Endothelial cell of umbilical vein (primary cell): ENCODE measurements around the gene DUX4.
"Not testable (repeated sequence)": the region's sequence is repeated elsewhere in the genome, so short reads cannot be mapped to it uniquely, and the experiment has no call there.

Experiments used
- EZH2 ChIP-seq: IDR thresholded peaks from 2 replicates; pipeline ENCODE4 v1.6.1; 2012; ENCODE audit warnings: borderline replicate concordance, low read depth, mild to moderate bottlenecking, moderate library complexity, low read length, inconsistent platforms; ENCODE audit not compliant: severe bottlenecking
- FOS ChIP-seq: IDR thresholded peaks from 2 replicates; pipeline ENCODE4 v1.6.1; 2011; ENCODE audit warnings: mild to moderate bottlenecking, low read length, moderate library complexity, borderline replicate concordance; ENCODE audit not compliant: insufficient read depth
- JUN ChIP-seq: IDR thresholded peaks from 2 replicates; pipeline ENCODE4 v1.6.1; 2011; ENCODE audit warnings: borderline replicate concordance, low read depth; ENCODE audit not compliant: insufficient read length, insufficient read depth
- MYC ChIP-seq: IDR thresholded peaks from one replicate; pipeline ENCODE4 v1.6.1; 2011; ENCODE audit warnings: mild to moderate bottlenecking, low read depth, low read length
- POLR2A ChIP-seq: IDR thresholded peaks from 2 replicates; pipeline ENCODE4 v1.6.1; 2012; ENCODE audit warnings: low read depth, mild to moderate bottlenecking, control low read depth, low read length
- POLR2AphosphoS5 ChIP-seq: IDR thresholded peaks from 2 replicates; pipeline ENCODE4 v1.6.1; 2012; ENCODE audit warnings: low read depth, mild to moderate bottlenecking, control low read depth, low read length, moderate library complexity; ENCODE audit not compliant: insufficient read depth
- TF ChIP-seq, protein P1 (sequence below), 2 donors: IDR thresholded peaks; 1 replicate in 1 of 2; 2 replicates in 1 of 2; pipeline ENCODE4 v1.5.1; 2011; ENCODE audit warnings: low read length in 2 of 2, mild to moderate bottlenecking in 2 of 2, moderate library complexity in 2 of 2, control low read depth in 1 of 2, inconsistent platforms in 1 of 2, low read depth in 1 of 2; ENCODE audit not compliant: insufficient read depth in 1 of 2; ENCODE audit errors: extremely low read depth in 1 of 2
- TF ChIP-seq, protein P2 (sequence below): IDR thresholded peaks from 2 replicates; pipeline ENCODE4 v1.6.1; 2011; ENCODE audit not compliant: insufficient read depth, insufficient read length

DNA sequence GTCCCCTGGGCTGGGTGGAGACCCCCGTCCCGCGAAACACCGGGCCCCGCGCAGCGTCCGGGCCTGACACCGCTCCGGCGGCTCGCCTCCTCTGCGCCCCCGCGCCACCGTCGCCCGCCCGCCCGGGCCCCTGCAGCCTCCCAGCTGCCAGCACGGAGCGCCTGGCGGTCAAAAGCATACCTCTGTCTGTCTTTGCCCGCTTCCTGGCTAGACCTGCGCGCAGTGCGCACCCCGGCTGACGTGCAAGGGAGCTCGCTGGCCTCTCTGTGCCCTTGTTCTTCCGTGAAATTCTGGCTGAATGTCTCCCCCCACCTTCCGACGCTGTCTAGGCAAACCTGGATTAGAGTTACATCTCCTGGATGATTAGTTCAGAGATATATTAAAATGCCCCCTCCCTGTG is 1.9 kb downstream of the DUX4 start:
- TF ChIP-seq POLR2AphosphoS5, JUN, FOS, POLR2A, EZH2, MYC: not testable (repeated sequence)
- TF ChIP-seq, protein P1, sequence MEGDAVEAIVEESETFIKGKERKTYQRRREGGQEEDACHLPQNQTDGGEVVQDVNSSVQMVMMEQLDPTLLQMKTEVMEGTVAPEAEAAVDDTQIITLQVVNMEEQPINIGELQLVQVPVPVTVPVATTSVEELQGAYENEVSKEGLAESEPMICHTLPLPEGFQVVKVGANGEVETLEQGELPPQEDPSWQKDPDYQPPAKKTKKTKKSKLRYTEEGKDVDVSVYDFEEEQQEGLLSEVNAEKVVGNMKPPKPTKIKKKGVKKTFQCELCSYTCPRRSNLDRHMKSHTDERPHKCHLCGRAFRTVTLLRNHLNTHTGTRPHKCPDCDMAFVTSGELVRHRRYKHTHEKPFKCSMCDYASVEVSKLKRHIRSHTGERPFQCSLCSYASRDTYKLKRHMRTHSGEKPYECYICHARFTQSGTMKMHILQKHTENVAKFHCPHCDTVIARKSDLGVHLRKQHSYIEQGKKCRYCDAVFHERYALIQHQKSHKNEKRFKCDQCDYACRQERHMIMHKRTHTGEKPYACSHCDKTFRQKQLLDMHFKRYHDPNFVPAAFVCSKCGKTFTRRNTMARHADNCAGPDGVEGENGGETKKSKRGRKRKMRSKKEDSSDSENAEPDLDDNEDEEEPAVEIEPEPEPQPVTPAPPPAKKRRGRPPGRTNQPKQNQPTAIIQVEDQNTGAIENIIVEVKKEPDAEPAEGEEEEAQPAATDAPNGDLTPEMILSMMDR (IDR thresholded peaks at IDR 0.05; ENCODE audit: extremely low read depth in 1 of 2, insufficient read depth in 1 of 2, low read depth in 1 of 2, low read length in 2 of 2) = not testable (repeated sequence)
- TF ChIP-seq, protein P2, sequence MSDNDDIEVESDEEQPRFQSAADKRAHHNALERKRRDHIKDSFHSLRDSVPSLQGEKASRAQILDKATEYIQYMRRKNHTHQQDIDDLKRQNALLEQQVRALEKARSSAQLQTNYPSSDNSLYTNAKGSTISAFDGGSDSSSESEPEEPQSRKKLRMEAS = not testable (repeated sequence)
